Measurements from ENCODE around the gene OSBP2.

The OSBP2 gene

DNA sequence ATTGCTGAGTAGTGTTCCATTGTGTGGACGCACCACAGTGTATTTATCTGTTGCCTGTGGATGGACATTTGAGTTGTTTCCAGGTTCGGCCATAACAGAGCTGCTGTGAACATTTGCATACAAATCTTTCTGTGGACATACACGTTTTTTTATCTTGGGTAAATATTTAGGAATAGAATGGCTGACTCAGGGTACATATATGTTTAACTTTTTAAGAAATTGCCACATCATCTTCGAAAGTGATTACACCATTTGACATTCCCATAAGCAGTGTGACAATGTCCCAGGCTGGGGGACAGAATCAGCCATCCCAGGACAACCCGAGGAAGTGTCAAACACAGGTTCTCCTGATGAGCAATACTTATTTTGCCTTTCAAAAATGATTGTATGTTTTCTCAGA, 87.9 kb downstream of the OSBP2 start:
- H3K4me3 ChIP-seq (ENCODE audit: low read depth, low read length), result no peak overlapping the region
- TF ChIP-seq, protein P1, sequence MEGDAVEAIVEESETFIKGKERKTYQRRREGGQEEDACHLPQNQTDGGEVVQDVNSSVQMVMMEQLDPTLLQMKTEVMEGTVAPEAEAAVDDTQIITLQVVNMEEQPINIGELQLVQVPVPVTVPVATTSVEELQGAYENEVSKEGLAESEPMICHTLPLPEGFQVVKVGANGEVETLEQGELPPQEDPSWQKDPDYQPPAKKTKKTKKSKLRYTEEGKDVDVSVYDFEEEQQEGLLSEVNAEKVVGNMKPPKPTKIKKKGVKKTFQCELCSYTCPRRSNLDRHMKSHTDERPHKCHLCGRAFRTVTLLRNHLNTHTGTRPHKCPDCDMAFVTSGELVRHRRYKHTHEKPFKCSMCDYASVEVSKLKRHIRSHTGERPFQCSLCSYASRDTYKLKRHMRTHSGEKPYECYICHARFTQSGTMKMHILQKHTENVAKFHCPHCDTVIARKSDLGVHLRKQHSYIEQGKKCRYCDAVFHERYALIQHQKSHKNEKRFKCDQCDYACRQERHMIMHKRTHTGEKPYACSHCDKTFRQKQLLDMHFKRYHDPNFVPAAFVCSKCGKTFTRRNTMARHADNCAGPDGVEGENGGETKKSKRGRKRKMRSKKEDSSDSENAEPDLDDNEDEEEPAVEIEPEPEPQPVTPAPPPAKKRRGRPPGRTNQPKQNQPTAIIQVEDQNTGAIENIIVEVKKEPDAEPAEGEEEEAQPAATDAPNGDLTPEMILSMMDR (IDR thresholded peaks at IDR 0.05; ENCODE audit: control insufficient read depth, extremely low read depth, insufficient read depth), result no peak
- peak; percentile 77 for DNase-seq (ENCODE audit: low read depth)

DNA sequence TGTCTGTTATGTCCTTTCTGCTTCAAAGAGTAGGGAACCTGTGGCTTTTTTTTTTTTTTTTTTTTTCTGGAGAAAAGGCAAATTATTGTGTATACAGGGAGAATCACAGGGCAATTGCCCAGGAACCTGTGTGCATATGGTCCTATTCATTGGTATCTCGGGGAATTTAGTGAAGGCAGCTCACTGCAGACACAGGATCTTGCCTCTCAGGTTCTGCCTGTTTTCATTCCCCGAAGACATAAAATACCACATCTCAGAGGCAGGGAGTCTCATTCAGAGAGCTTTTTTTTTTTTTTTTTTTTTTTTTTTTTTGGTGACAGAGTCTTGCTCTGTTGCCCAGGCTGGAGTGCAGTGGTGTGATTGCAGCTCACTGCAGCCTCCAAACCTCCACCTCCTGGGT, 88.3 kb downstream of the OSBP2 start:
- no peak overlapping the region for H3K4me3 ChIP-seq (ENCODE audit: low read depth, low read length)
- peak; percentile 52 for DNase-seq (ENCODE audit: low read depth)
- TF ChIP-seq, protein P1 (IDR thresholded peaks at IDR 0.05; ENCODE audit: control insufficient read depth, extremely low read depth, insufficient read depth), result no peak

DNA sequence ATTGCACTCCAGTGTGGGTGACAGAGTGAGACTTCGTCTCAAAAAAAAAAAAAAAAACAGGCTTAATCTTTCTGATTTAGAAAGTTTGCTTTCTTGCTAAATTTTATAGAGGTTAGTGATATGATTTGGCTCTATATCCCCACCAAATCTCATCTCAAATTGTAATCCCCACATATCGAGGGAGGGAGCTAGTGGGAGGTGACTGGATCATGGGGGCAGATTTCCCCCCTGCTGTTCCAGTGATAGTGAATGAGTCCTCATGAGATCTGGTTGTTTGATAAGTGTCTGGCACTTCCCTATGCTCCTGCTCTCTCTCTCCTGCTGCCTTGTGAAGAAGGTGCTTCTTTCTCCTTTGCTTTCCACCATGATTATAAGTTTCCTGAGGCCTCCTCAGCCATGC, 90.9 kb downstream of the OSBP2 start:
- no peak overlapping the region for H3K4me3 ChIP-seq (ENCODE audit: low read depth, low read length)
- TF ChIP-seq, protein P1 (IDR thresholded peaks at IDR 0.05; ENCODE audit: control insufficient read depth, extremely low read depth, insufficient read depth), result no peak
- DNase-seq (ENCODE audit: low read depth), result no peak

DNA sequence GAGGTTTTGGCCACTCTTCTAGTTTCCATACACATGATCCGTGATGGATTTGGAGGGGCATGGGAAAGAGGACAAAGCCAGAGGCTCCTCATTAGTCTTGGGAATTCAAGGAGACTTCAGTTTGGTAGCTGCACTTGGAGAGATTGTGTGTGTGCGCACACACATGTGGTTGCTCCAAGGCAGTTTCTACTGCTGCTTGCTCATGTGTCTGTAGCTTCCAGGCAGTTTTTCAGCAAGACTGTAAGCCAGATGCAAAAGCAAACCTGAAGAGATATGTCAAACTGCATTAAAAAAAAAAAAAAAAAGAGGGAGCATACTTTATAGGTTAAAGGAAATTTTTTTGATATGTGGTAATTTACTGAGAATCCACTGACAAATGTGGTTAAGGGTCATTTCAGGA, 95.7 kb downstream of the OSBP2 start:
- TF ChIP-seq, protein P1 (IDR thresholded peaks at IDR 0.05; ENCODE audit: control insufficient read depth, extremely low read depth, insufficient read depth), result no peak
- H3K4me3 ChIP-seq (ENCODE audit: low read depth, low read length), result no peak overlapping the region
- no peak for DNase-seq (ENCODE audit: low read depth)

DNA sequence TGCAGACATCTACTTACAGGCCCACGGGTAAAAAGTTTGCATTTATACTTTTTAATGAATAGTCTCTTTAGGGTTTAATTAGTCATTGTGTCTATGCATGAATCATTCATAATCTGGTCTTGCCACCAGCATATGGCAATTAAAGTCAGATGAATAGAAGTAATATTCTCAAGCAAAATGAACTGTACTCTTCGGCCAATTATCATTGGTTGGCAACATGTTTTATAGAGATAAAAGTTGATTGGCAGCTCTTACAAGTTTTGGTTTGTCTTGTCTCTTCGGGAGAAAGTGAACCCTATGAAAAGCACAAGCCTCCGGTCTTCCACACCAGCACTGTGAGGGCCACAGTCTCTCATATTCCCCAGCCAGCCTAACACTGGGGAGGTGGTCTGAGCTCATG, 97.8 kb downstream of the OSBP2 start:
- DNase-seq (ENCODE audit: low read depth), result no peak
- no peak overlapping the region for H3K4me3 ChIP-seq (ENCODE audit: low read depth, low read length)
- TF ChIP-seq, protein P1 (IDR thresholded peaks at IDR 0.05; ENCODE audit: control insufficient read depth, extremely low read depth, insufficient read depth), result no peak

DNA sequence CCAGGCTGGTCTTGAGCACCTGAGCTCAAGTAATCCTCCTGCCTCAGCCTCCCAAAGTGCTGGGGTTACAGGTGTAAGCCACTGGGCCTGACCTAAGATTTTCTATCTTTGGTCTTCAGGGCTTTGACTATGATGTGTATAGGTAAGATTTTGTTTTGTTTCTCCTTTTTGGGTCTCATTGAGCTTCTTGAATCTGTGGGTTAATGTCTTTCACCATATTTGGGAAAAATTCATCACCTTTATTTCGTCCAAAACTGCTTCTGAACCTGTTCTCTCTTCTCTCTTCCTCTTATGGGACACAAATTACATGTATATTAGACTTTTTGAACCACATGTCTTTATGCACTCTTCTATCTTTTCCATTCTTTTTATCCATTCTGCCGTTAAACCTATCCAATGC, 100.4 kb downstream of the OSBP2 start:
- H3K4me3 ChIP-seq (ENCODE audit: low read depth, low read length), result no peak overlapping the region
- DNase-seq (ENCODE audit: low read depth), result no peak
- TF ChIP-seq, protein P1 (IDR thresholded peaks at IDR 0.05; ENCODE audit: control insufficient read depth, extremely low read depth, insufficient read depth), result no peak

DNA sequence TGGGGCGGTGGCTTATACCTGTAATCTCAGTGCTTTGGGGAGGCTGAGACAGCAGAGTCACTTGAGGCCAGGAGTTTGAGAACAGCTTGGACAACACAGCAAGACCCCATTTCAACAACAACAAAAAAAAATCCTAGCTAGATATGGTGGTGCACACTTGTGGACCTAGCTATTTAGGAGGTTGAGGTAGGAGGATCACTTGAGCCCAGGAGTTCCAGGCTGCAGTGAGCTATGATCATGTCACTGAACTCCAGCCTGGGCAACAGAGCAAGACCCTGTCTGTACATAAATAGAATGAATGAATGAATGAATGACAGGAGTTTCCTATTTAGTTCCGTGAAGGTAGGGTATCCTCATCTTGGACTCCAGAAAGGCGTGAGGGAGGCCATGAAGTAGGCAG, 107.0 kb downstream of the OSBP2 start:
- TF ChIP-seq, protein P1 (IDR thresholded peaks at IDR 0.05; ENCODE audit: control insufficient read depth, extremely low read depth, insufficient read depth), result no peak
- DNase-seq (ENCODE audit: low read depth), result no peak
- no peak overlapping the region for H3K4me3 ChIP-seq (ENCODE audit: low read depth, low read length)
